Left ventricle myocardium inferior (tissue), 1 donor: ENCODE measurements around the gene FARS2. TPM values are rescaled to one million over a fixed set of nuclear protein-coding genes. Genes with fewer than 3 reads are reported as not detected.

Experiments used
- DNase-seq: peaks from one replicate; pipeline ENCODE4 v3.0.0-alpha.2; 2020
- H3K27ac ChIP-seq: fragments of 200-600 bp; replicated peaks from 2 replicates; pipeline ENCODE4 v1.8.0; 2021
- H3K27me3 ChIP-seq: fragments of 200-600 bp; 2 replicates; pipeline ENCODE4 v1.8.0; 2021; ENCODE audit warnings: low read depth
- H3K36me3 ChIP-seq: fragments of 200-600 bp; 2 replicates; pipeline ENCODE4 v1.8.0; 2021
- H3K4me1 ChIP-seq: fragments of 200-600 bp; 2 replicates; pipeline ENCODE4 v1.8.0; 2021
- H3K4me3 ChIP-seq: fragments of 200-600 bp; 2 replicates; pipeline ENCODE4 v1.8.0; 2021; ENCODE audit warnings: mild to moderate bottlenecking, moderate library complexity
- H3K9me3 ChIP-seq: fragments of 200-600 bp; replicated peaks from 2 replicates; pipeline ENCODE4 v1.8.0; 2021
- CTCF ChIP-seq: fragments of 200-600 bp; IDR thresholded peaks from 2 replicates; pipeline ENCODE4 v1.8.0; 2021; ENCODE audit warnings: antibody characterized with exemption, mild to moderate bottlenecking, borderline replicate concordance
- intact Hi-C: fragments of 100-400 bp; cut with micrococcal nuclease; formaldehyde crosslinking; loops from one replicate; pipeline ENCODE4 v1.11.0; 2022
- total RNA-seq: library from RNA; stranded (reverse); fragmentation: NEBNext Ultra II Directional; extraction: Animal tissue kit (Norgen Biotek cat#: 25700); gene quantifications from one replicate; pipeline ENCODE4 v1.2.1, GENCODE V29; 2021
- donor health status: DM: no; HTN: yes; CAD: no; lungs with severe emphysema.

The FARS2 gene
- total RNA-seq, 1 donor from 2014 or later = 16.7 TPM

DNA sequence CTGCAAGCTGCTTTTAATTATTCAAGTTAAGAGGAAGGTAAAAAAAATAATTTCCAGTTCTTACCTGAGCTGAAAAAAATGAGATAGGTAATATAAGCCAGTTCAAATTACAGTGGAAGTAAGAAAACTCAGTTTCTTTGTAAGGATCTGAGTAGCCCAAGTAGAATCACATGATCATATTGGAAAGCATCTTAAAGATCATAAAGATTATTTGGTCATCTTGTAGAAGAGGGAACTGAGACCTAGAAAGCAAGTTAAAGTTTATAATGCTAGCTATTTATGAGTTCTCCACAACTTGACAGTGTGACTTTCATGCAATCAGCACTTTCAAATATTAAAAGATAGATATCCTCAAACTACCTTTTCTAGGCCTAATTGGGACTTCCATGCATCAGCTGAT is 80.5 kb downstream of the FARS2 start:
- intact Hi-C loops = no loop called here
- Histone ChIP-seq H3K27me3 (no peaks in the 10 kb centered on the region), H3K36me3 (no peaks in the 10 kb centered on the region), H3K27ac (no peak overlapping the region), H3K9me3 (no peaks in the 10 kb centered on the region), H3K4me1 (peaks cover 18% of the 10 kb centered on the region), H3K4me3 (no peak overlapping the region)
- TF ChIP-seq CTCF = no peak
- no peak for DNase-seq

DNA sequence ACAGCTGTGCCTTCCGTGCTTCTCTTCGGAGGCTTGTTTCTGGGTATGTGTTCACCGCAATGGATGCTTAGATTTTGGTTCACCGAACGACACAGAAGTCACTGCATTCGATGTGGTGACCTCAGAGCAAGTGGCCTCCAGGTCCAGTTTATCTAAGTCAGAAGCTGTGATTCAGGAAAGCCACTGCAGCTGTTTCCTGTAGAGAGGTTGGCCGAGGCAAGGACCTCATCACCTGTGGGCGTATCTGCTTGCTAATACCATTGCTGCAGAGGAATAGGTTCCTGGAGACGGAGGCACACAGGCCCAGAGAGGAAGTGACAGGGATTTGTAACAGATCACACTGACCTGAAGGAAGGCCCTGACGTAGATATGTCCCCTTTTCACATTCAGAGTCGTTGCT is 82.7 kb downstream of the FARS2 start:
- H3K27me3 ChIP-seq = no peaks in the 10 kb centered on the region
- no peak overlapping the region for H3K4me3 ChIP-seq
- H3K36me3 ChIP-seq = no peaks in the 10 kb centered on the region
- intact Hi-C loops = no loop called here
- DNase-seq = no peak
- peaks cover 18% of the 10 kb centered on the region for H3K4me1 ChIP-seq
- TF ChIP-seq CTCF = no peak
- peaks cover 10% of the 10 kb centered on the region for H3K9me3 ChIP-seq
- H3K27ac ChIP-seq = no peak overlapping the region

GRCh38 chr6:5345324-5345723 is 84.0 kb downstream of the FARS2 start:
- no peak overlapping the region for H3K4me3 ChIP-seq
- H3K9me3 ChIP-seq = peaks cover 10% of the 10 kb centered on the region
- no peaks in the 10 kb centered on the region for H3K27me3 ChIP-seq
- no peak overlapping the region for H3K27ac ChIP-seq
- DNase-seq = no peak
- H3K36me3 ChIP-seq = no peaks in the 10 kb centered on the region
- TF ChIP-seq CTCF = no peak
- peaks cover 12% of the 10 kb centered on the region for H3K4me1 ChIP-seq
- intact Hi-C loops = no loop called here

GRCh38 chr6:5351552-5352210 is 90.4 kb downstream of the FARS2 start:
- Histone ChIP-seq H3K9me3 (peaks cover 10% of the 10 kb centered on the region), H3K4me1 (no peaks in the 10 kb centered on the region), H3K36me3 (no peaks in the 10 kb centered on the region), H3K27ac (no peak overlapping the region), H3K4me3 (no peak overlapping the region), H3K27me3 (no peaks in the 10 kb centered on the region)
- no peak for DNase-seq
- no peak for TF ChIP-seq CTCF
- intact Hi-C loops = no loop called here

GRCh38 chr6:5353971-5354370 is 92.7 kb downstream of the FARS2 start:
- H3K27me3 ChIP-seq = no peaks in the 10 kb centered on the region
- no peak for DNase-seq
- H3K36me3 ChIP-seq = no peaks in the 10 kb centered on the region
- H3K9me3 ChIP-seq = peaks cover under 1% of the 10 kb centered on the region
- H3K4me3 ChIP-seq = no peak overlapping the region
- TF ChIP-seq CTCF = no peak
- intact Hi-C loops = no loop called here
- H3K4me1 ChIP-seq = no peaks in the 10 kb centered on the region
- H3K27ac ChIP-seq = no peak overlapping the region

DNA sequence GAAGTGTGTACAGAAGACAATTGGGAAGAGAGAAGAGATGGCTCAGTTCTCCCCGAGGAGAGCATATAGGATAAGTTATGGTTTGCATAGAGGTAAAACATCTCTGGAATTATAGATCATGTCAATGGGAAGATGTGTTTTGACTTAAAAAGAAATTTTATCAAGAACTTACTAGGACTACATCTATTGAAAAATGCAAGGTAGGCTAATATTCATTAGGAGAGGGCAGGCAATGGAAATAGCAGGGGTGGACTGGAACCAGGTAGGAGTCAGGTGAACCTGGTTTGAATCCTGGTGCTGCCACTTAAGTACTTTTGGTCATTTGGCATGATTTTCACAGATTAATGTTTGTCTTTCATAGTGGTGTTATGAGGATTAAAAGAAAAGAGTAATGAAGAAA is 96.2 kb downstream of the FARS2 start:
- Histone ChIP-seq H3K4me1 (peaks cover 17% of the 10 kb centered on the region), H3K4me3 (no peak overlapping the region), H3K27ac (no peak overlapping the region), H3K9me3 (no peaks in the 10 kb centered on the region), H3K27me3 (no peaks in the 10 kb centered on the region), H3K36me3 (no peaks in the 10 kb centered on the region)
- DNase-seq = no peak
- TF ChIP-seq CTCF = no peak
- intact Hi-C loops = no loop called here
